IPS-18a (cell line): ENCODE data around the gene TLR9.

Source experiments
- H3K27ac ChIP-seq: one replicate; pipeline ENCODE4 v1.5.1; 2013; ENCODE audit warnings: low read length
- H3K27me3 ChIP-seq: one replicate; pipeline ENCODE4 v1.6.1; 2013; ENCODE audit warnings: mild to moderate bottlenecking, low read length; ENCODE audit not compliant: control insufficient read depth, insufficient read depth
- H3K36me3 ChIP-seq: one replicate; pipeline ENCODE4 v1.6.1; 2013; ENCODE audit warnings: low read depth, low read length; ENCODE audit not compliant: control insufficient read depth
- H3K4me1 ChIP-seq: one replicate; pipeline ENCODE4 v1.6.1; 2013; ENCODE audit warnings: low read depth, low read length; ENCODE audit not compliant: control insufficient read depth
- H3K4me3 ChIP-seq: one replicate; pipeline ENCODE4 v1.5.1; 2013; ENCODE audit warnings: low read length
- H3K9ac ChIP-seq: one replicate; pipeline ENCODE4 v1.6.1; 2013; ENCODE audit warnings: mild to moderate bottlenecking, low read length, moderate library complexity
- H3K9me3 ChIP-seq: one replicate; pipeline ENCODE4 v1.6.1; 2013; ENCODE audit warnings: low read depth, low read length; ENCODE audit not compliant: control insufficient read depth

Gene TLR9

GRCh38 chr3:52228266-52228665 is 2.8 kb upstream of the TLR9 start:
- H3K27ac ChIP-seq: no peak overlapping the region

DNA sequence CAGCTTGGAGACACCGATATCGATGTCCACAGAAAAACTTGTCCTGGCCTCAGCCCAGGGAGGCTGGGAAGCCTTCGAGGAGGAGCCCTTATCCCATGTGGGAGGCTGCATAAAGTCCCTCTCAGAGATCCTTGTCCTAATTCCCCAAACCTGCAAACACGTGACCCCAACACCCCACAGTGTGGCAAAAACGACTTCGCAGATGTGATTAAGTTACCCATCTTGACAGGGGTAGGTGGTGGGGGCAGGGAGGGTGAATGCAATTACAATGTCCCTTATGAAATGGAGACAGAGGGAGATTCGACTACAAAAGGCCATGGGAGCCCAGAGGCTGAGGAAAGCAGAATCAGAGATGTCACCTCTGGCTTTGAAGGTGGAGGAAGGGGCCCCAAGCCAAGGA is 2.3 kb upstream of the TLR9 start:
- H3K27me3 ChIP-seq: no peaks in the 10 kb centered on the region
- no peak overlapping the region for H3K9ac ChIP-seq
- no peaks in the 10 kb centered on the region for H3K9me3 ChIP-seq
- peaks cover 22% of the 10 kb centered on the region for H3K36me3 ChIP-seq
- H3K4me3 ChIP-seq: no peak overlapping the region
- no peaks in the 10 kb centered on the region for H3K4me1 ChIP-seq
- no peak overlapping the region for H3K27ac ChIP-seq

More at GRCh38 chr3:52228266-52228665, 2.8 kb upstream of the TLR9 start:
- peaks cover 22% of the 10 kb centered on the region for H3K36me3 ChIP-seq
- H3K4me1 ChIP-seq: no peaks in the 10 kb centered on the region
- H3K9ac ChIP-seq: no peak overlapping the region
- no peaks in the 10 kb centered on the region for H3K27me3 ChIP-seq
- no peaks in the 10 kb centered on the region for H3K9me3 ChIP-seq
- no peak overlapping the region for H3K4me3 ChIP-seq

GRCh38 chr3:52227117-52227516 is 1.7 kb upstream of the TLR9 start:
- Histone ChIP-seq H3K4me3 (no peak overlapping the region), H3K36me3 (peaks cover 22% of the 10 kb centered on the region), H3K27me3 (no peaks in the 10 kb centered on the region), H3K9ac (no peak overlapping the region), H3K9me3 (no peaks in the 10 kb centered on the region), H3K4me1 (no peaks in the 10 kb centered on the region), H3K27ac (no peak overlapping the region)

- Histone ChIP-seq H3K27ac (no peak overlapping the region), H3K27me3 (no peaks in the 10 kb centered on the region), H3K4me1 (no peaks in the 10 kb centered on the region), H3K4me3 (no peak overlapping the region), H3K9me3 (no peaks in the 10 kb centered on the region), H3K36me3 (peaks cover 22% of the 10 kb centered on the region), H3K9ac (no peak overlapping the region)
Measured at GRCh38 chr3:52226229-52226817, 878 bp upstream of the TLR9 start.

DNA sequence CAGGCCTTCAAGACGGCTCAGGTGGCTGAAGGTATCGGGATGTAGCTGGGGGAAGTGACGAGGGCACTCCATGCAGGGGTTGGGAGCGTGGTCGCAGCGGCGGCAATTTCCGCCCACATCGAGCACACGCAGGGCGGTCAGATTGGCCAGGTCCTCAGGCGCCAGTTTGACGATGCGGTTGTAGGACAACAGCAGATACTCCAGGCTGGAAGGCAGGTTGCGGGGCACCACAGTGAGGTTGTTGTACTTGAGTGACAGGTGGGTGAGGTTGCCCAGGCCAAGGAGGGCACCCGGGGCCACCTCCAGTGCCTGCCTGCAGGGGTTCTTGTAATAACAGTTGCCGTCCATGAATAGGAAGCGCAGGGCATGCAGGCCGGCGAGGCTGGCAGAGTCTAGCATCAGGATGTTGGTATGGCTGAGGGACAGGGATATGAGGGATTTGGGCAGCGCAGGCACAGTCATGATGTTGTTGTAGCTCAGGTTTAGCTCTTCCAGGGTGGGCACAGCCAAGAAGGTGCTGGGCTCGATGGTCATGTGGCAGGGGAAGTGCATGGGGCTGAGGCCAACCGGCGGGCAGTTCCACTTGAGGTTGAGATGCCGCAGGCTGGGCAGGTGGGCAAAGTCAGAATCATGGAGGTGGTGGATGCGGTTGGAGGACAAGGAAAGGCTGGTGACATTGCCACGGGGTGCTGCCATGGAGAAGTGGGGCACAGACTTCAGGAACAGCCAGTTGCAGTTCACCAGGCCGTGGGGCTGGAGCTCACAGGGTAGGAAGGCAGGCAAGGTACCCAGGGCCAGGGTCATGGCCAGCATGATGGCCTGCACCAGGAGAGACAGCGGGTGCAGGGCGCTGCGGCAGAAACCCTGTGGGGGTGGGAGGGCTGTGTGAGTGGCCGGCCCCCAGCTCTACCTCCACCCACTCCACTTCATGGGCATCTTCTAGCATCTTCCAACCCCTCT is 1.7 kb downstream of the TLR9 start:
- no peaks in the 10 kb centered on the region for H3K27me3 ChIP-seq
- no peaks in the 10 kb centered on the region for H3K4me1 ChIP-seq
- H3K36me3 ChIP-seq: no peaks in the 10 kb centered on the region
- no peak overlapping the region for H3K9ac ChIP-seq
- no peak overlapping the region for H3K4me3 ChIP-seq
- no peak overlapping the region for H3K27ac ChIP-seq
- no peaks in the 10 kb centered on the region for H3K9me3 ChIP-seq

- Histone ChIP-seq H3K27ac (no peak overlapping the region), H3K36me3 (no peaks in the 10 kb centered on the region), H3K9ac (no peak overlapping the region), H3K4me1 (peaks cover 3% of the 10 kb centered on the region), H3K27me3 (no peaks in the 10 kb centered on the region), H3K9me3 (no peaks in the 10 kb centered on the region), H3K4me3 (no peak overlapping the region)
Measured at GRCh38 chr3:52222319-52223221, 2.9 kb downstream of the TLR9 start.

GRCh38 chr3:52221563-52222318 is 3.7 kb downstream of the TLR9 start:
- no peaks in the 10 kb centered on the region for H3K9me3 ChIP-seq
- no peak overlapping the region for H3K4me3 ChIP-seq
- peaks cover 3% of the 10 kb centered on the region for H3K4me1 ChIP-seq
- H3K9ac ChIP-seq: no peak overlapping the region
- H3K27me3 ChIP-seq: no peaks in the 10 kb centered on the region
- no peak overlapping the region for H3K27ac ChIP-seq
- H3K36me3 ChIP-seq: no peaks in the 10 kb centered on the region

DNA sequence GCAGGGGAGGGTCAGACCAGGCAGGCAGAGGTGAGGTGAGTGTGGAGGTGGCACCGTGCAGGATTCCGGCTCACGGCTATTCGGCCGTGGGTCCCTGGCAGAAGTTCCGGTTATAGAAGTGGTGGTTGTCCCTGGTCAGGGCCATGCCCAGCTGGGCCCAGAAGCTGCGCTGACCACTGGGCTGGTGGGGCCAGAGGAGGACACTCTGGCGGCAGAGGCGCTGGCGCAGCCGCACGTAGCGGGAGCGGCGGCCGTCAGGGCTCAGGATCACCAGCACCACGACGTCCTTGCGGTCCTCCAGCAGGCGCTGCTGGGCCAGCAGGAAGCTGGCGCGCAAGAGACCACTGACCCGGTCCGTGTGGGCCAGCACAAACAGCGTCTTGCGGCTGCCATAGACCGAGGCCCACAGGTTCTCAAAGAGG is 4.3 kb downstream of the TLR9 start:
- H3K36me3 ChIP-seq: no peaks in the 10 kb centered on the region
- no peak overlapping the region for H3K27ac ChIP-seq
- H3K9me3 ChIP-seq: no peaks in the 10 kb centered on the region
- H3K27me3 ChIP-seq: no peaks in the 10 kb centered on the region
- H3K4me1 ChIP-seq: peaks cover 3% of the 10 kb centered on the region
- no peak overlapping the region for H3K9ac ChIP-seq
- no peak overlapping the region for H3K4me3 ChIP-seq

GRCh38 chr3:52220380-52221026 is 4.9 kb downstream of the TLR9 start:
- Histone ChIP-seq H3K9me3 (no peaks in the 10 kb centered on the region), H3K36me3 (no peaks in the 10 kb centered on the region), H3K27me3 (no peaks in the 10 kb centered on the region), H3K4me3 (no peak overlapping the region), H3K27ac (no peak overlapping the region), H3K4me1 (peaks cover 3% of the 10 kb centered on the region), H3K9ac (no peak overlapping the region)

DNA sequence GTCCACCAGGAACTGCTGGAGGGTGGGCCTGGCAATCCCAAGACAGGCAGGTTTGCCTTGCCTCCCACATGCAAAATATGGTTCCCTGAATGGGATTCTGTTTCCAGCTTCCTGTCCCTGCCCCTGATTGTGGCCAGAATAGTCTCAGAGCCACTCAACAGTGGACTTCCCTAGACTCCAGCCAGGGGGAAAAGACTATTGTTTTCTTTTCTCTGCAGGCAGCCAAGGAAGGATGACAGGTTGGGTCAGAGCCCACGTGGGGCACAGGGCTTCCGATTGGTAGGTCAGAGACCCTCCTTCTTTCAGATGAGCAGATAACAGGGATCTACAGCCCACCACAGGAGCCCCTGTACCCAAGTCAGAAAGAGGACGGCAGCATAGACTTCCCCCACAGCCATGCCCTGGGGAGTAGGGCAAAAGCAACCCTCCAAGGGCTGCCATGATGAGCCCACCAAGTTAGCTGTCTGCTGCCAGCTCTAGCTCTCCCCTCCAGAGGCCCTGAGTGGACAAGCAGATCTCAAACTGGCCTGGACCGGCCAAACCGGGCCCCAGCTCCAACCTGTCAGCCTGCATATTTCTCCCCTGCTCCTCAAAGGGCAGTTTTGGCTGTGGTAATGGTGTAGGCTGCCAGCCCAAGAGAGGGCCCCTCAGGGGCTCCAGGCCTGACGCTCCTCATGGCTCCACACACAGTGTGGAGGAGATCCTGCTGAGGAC is 6.4 kb downstream of the TLR9 start:
- H3K9me3 ChIP-seq: no peaks in the 10 kb centered on the region
- no peaks in the 10 kb centered on the region for H3K27me3 ChIP-seq
- H3K4me3 ChIP-seq: no peak overlapping the region
- H3K27ac ChIP-seq: no peak overlapping the region
- peaks cover 3% of the 10 kb centered on the region for H3K4me1 ChIP-seq
- peaks cover 10% of the 10 kb centered on the region for H3K36me3 ChIP-seq
- H3K9ac ChIP-seq: no peak overlapping the region
